Loucy (cell line): ENCODE measurements around the gene CTNNB1.

ENCODE experiments used
- EZH2phosphoT487 ChIP-seq: fragments of 200-600 bp; IDR thresholded peaks from 2 replicates; pipeline ENCODE4 v1.6.1; 2018; ENCODE audit warnings: antibody characterized with exemption, mild to moderate bottlenecking, moderate library complexity, borderline replicate concordance
- TF ChIP-seq, protein P1 (sequence below): fragments of 200-600 bp; sonication (generic); conservative IDR thresholded peaks from 2 replicates; pipeline ENCODE4 v1.5.1; 2014; ENCODE audit warnings: mild to moderate bottlenecking, antibody characterized with exemption, low read length

DNA sequence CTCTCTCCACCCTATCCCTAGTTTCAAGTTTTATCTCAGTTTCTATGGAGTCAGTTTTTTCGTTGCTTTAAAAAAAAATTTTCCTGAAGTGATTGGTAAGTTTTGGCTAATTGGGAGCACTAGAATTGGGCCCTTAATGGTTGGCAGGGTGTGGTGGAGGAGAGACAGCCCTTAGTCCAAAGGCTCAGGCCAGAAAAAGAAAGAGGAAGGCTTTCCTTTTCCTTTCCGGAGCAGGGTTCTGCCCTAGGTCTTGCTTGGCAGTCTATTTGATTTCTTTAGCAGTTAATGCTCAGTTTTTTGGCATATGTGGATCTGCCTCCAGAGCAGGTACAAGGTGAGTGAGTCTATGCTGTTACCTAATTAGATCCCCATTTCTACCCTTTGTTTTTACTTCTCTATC lies 22.7 kb downstream of the CTNNB1 start:
- TF ChIP-seq, protein P1, sequence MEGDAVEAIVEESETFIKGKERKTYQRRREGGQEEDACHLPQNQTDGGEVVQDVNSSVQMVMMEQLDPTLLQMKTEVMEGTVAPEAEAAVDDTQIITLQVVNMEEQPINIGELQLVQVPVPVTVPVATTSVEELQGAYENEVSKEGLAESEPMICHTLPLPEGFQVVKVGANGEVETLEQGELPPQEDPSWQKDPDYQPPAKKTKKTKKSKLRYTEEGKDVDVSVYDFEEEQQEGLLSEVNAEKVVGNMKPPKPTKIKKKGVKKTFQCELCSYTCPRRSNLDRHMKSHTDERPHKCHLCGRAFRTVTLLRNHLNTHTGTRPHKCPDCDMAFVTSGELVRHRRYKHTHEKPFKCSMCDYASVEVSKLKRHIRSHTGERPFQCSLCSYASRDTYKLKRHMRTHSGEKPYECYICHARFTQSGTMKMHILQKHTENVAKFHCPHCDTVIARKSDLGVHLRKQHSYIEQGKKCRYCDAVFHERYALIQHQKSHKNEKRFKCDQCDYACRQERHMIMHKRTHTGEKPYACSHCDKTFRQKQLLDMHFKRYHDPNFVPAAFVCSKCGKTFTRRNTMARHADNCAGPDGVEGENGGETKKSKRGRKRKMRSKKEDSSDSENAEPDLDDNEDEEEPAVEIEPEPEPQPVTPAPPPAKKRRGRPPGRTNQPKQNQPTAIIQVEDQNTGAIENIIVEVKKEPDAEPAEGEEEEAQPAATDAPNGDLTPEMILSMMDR = no peak
- TF ChIP-seq EZH2phosphoT487 = no peak
